H1 (cell line): ENCODE data around the gene MMAB. TPM values are rescaled to one million over a fixed set of nuclear protein-coding genes. Genes with fewer than 3 reads are reported as not detected.

Source experiments
- CTCF ChIA-PET: fragments of 300-600 bp; sonication (Branson Sonifier 250); formaldehyde crosslinking; loops from one replicate; lab custom pipeline; 2021; ENCODE audit not compliant: partially characterized antibody; lab: Charles Lee
- POLR2A ChIA-PET: fragments of 300-600 bp; sonication (Branson Sonifier 250); formaldehyde crosslinking; loops from one replicate; lab custom pipeline; 2021; ENCODE audit warnings: inconsistent platforms; ENCODE audit not compliant: partially characterized antibody; lab: Charles Lee
- DNase-seq, 2 experiments: peaks; one replicate each; pipeline versions ENCODE4 v3.0.0 to v3.0.0-alpha.2; 2010 to 2022; ENCODE audit warnings: low spot score in 2 of 2, low read depth in 1 of 2, mixed read lengths in 1 of 2
- FAIRE-seq: peaks from 2 replicates; lab custom pipeline; 2011; peaks lifted over from hg19 to GRCh38; lab: Jason Lieb, UNC
- H2AFZ ChIP-seq: 2 replicates; pipeline ENCODE4 v1.8.1; 2012; ENCODE audit warnings: low read length, inconsistent platforms
- H2AK5ac ChIP-seq: 2 replicates; pipeline ENCODE4 v1.6.1; 2013; ENCODE audit warnings: low read depth, low read length
- H2BK120ac ChIP-seq: replicated peaks from 2 replicates; pipeline ENCODE3; 2013; ENCODE audit warnings: low read depth, low read length, inconsistent platforms
- H2BK12ac ChIP-seq: 2 replicates; pipeline ENCODE4 v1.6.1; 2013; ENCODE audit warnings: low read depth, low read length
- H2BK15ac ChIP-seq: 2 replicates; pipeline ENCODE4 v1.6.1; 2013; ENCODE audit warnings: low read length
- H2BK20ac ChIP-seq: 2 replicates; pipeline ENCODE4 v1.6.1; 2013; ENCODE audit warnings: low read length
- H2BK5ac ChIP-seq: 2 replicates; pipeline ENCODE4 v1.6.1; 2013; ENCODE audit warnings: low read depth, low read length
- H3K14ac ChIP-seq: 2 replicates; pipeline ENCODE4 v1.6.1; 2013; ENCODE audit warnings: inconsistent platforms; ENCODE audit not compliant: insufficient read length
- H3K18ac ChIP-seq: 2 replicates; pipeline ENCODE4 v1.6.1; 2013; ENCODE audit warnings: low read length; ENCODE audit errors: extremely low read depth
- H3K23ac ChIP-seq: 2 replicates; pipeline ENCODE4 v1.6.1; 2013; ENCODE audit warnings: inconsistent platforms; ENCODE audit not compliant: insufficient read length
- H3K23me2 ChIP-seq: 2 replicates; pipeline ENCODE4 v1.6.1; 2013; ENCODE audit warnings: low read depth, low read length
- H3K27ac ChIP-seq: 2 replicates; pipeline ENCODE4 v1.6.1; 2011; ENCODE audit warnings: low read depth, low read length, inconsistent platforms
- H3K27me3 ChIP-seq, 4 experiments: replicated peaks in 1 of 4; 1 replicate in 1 of 4; 2 replicates in 3 of 4; pipeline versions ENCODE4 v1.6.1 to v1.8.1; 2011 to 2013; ENCODE audit warnings: low read length in 3 of 4, mild to moderate bottlenecking in 3 of 4, inconsistent platforms in 2 of 4, mixed read lengths in 2 of 4, moderate library complexity in 1 of 4; ENCODE audit not compliant: control insufficient read depth in 3 of 4, insufficient read depth in 3 of 4; ENCODE audit errors: extremely low read depth in 1 of 4
- H3K36me3 ChIP-seq, 4 experiments: 2 replicates each; pipeline versions ENCODE4 v1.6.1 to v1.8.1; 2011 to 2013; ENCODE audit warnings: mild to moderate bottlenecking in 4 of 4, low read length in 3 of 4, moderate library complexity in 2 of 4, control low read depth in 1 of 4, inconsistent platforms in 1 of 4; ENCODE audit not compliant: insufficient read depth in 4 of 4, control insufficient read depth in 2 of 4
- H3K4ac ChIP-seq: replicated peaks from 2 replicates; pipeline ENCODE3; 2013; ENCODE audit warnings: low read length, low read depth, mixed read lengths, inconsistent platforms; ENCODE audit not compliant: insufficient read length
- H3K4me1 ChIP-seq, 4 experiments: replicated peaks in 1 of 4; 1 replicate in 1 of 4; 2 replicates in 3 of 4; pipeline versions ENCODE4 v1.6.1 to v1.8.1; 2011 to 2013; ENCODE audit warnings: low read length in 3 of 4, inconsistent platforms in 2 of 4, mixed read lengths in 1 of 4; ENCODE audit not compliant: insufficient read depth in 4 of 4, control insufficient read depth in 3 of 4
- H3K4me2 ChIP-seq, 2 experiments: 2 replicates each; pipeline versions ENCODE4 v1.6.1 to v1.8.1; 2011 to 2013; ENCODE audit warnings: low read depth in 2 of 2, low read length in 2 of 2, control low read depth in 1 of 2, inconsistent platforms in 1 of 2, mild to moderate bottlenecking in 1 of 2; ENCODE audit not compliant: insufficient read depth in 1 of 2
- H3K4me3 ChIP-seq, 4 experiments: fragments of 200-600, 300-600 bp in 1 of 4; sonication (generic), shearing (Covaris generic), sonication (Bioruptor Twin) in 1 of 4; 2 replicates each; pipeline versions ENCODE4 v1.5.1 to v1.8.1; 2011 to 2016; ENCODE audit warnings: low read length in 4 of 4, low read depth in 3 of 4, control low read depth in 2 of 4, inconsistent platforms in 2 of 4, mild to moderate bottlenecking in 2 of 4, mixed read lengths in 1 of 4, moderate library complexity in 1 of 4; ENCODE audit not compliant: insufficient read depth in 2 of 4; ENCODE audit errors: extremely low read depth in 1 of 4
- H3K56ac ChIP-seq: replicated peaks from 2 replicates; pipeline ENCODE3; 2013; ENCODE audit warnings: low read depth, mild to moderate bottlenecking, mixed read lengths, low read length, inconsistent platforms; ENCODE audit not compliant: insufficient read length
- H3K79me1 ChIP-seq: 2 replicates; pipeline ENCODE4 v1.6.1; 2013; ENCODE audit warnings: low read depth, low read length, control low read depth
- H3K79me2 ChIP-seq, 2 experiments: 2 replicates each; pipeline versions ENCODE4 v1.6.1 to v1.8.1; 2012 to 2013; ENCODE audit warnings: low read length in 2 of 2, mild to moderate bottlenecking in 2 of 2, inconsistent platforms in 1 of 2; ENCODE audit not compliant: insufficient read depth in 2 of 2, control insufficient read depth in 1 of 2
- H3K9ac ChIP-seq, 4 experiments: replicated peaks in 1 of 4; 1 replicate in 1 of 4; 2 replicates in 3 of 4; pipeline versions ENCODE4 v1.6.1 to v1.8.1; 2011 to 2013; ENCODE audit warnings: low read depth in 3 of 4, low read length in 3 of 4, control low read depth in 2 of 4, mild to moderate bottlenecking in 2 of 4, moderate library complexity in 2 of 4, inconsistent platforms in 1 of 4; ENCODE audit errors: extremely low read depth in 1 of 4
- H3K9me3 ChIP-seq, 2 experiments: 2 replicates each; pipeline versions ENCODE4 v1.6.1 to v1.8.1; 2012 to 2013; ENCODE audit warnings: mild to moderate bottlenecking in 2 of 2, moderate library complexity in 2 of 2, control low read depth in 1 of 2, inconsistent platforms in 1 of 2, low read depth in 1 of 2, low read length in 1 of 2, mixed read lengths in 1 of 2; ENCODE audit not compliant: insufficient read depth in 2 of 2
- H4K20me1 ChIP-seq, 2 experiments: replicated peaks in 1 of 2; 2 replicates each; pipeline versions ENCODE3 to v1.8.1; 2011 to 2013; ENCODE audit warnings: inconsistent platforms in 2 of 2, low read length in 2 of 2, mild to moderate bottlenecking in 1 of 2; ENCODE audit not compliant: insufficient read depth in 2 of 2, control insufficient read depth in 1 of 2
- H4K5ac ChIP-seq: 2 replicates; pipeline ENCODE4 v1.6.1; 2013; ENCODE audit warnings: low read length, low read depth, mixed read lengths, inconsistent platforms; ENCODE audit not compliant: insufficient read length
- H4K8ac ChIP-seq: 2 replicates; pipeline ENCODE4 v1.8.0; 2013; ENCODE audit warnings: mild to moderate bottlenecking, moderate library complexity, low read length, inconsistent platforms; ENCODE audit not compliant: insufficient read depth; ENCODE audit errors: extremely low read depth
- H4K91ac ChIP-seq: replicated peaks from 2 replicates; pipeline ENCODE3; 2013; ENCODE audit warnings: low read length, mixed read lengths, inconsistent platforms; ENCODE audit not compliant: insufficient read length
- CREB1 ChIP-seq: IDR thresholded peaks from 2 replicates; pipeline ENCODE4 v1.6.1; 2012; ENCODE audit warnings: inconsistent platforms
- WGBS, 2 experiments: shearing (Covaris generic) in 1 of 2; methylation state at CpG; one replicate each; pipeline versions ENCODE4 v1.1.6 to v1.1.7; 2013 to 2015; ENCODE audit warnings: low lambda C conversion rate in 2 of 2, mixed read lengths in 2 of 2, inconsistent platforms in 1 of 2, low coverage in 1 of 2, missing lambda C conversion rate in 1 of 2; ENCODE audit not compliant: insufficient replicate concordance in 2 of 2, insufficient coverage in 1 of 2, insufficient read length in 1 of 2; ENCODE audit errors: extremely low coverage in 1 of 2, missing lambda C conversion rate in 1 of 2; 5-methylcytosine and 5-hydroxymethylcytosine counted together
- polyA plus RNA-seq, 7 experiments: library from polyadenylated mRNA; depleted of rRNA in 3 of 7; stranded (reverse) in 5 of 7; unstranded in 2 of 7; fragments of >200 nt in 5 of 7; fragments of 200-250 nt in 2 of 7; gene quantifications; 1 replicate in 5 of 7; 2 replicates in 1 of 7; 4 replicates in 1 of 7; pipeline versions ENCODE4 v1.2.1 to v1.2.3, GENCODE V29; 2011 to 2013; ENCODE audit warnings: missing spikeins in 2 of 7, mixed read lengths in 2 of 7
- total RNA-seq: library from RNA; stranded (reverse); fragmentation: NEBNext Ultra II Directional; extraction: Animal tissue kit (Norgen Biotek cat#: 25700); gene quantifications from 2 replicates; pipeline ENCODE4 v1.2.1, GENCODE V29; 2021

The MMAB gene
- total and polyA plus RNA-seq, 2 of the 8 experiments (the other 6 are each of a cell fraction or from before 2014, with no cell fraction given), result 12.9 to 18.5 TPM

DNA sequence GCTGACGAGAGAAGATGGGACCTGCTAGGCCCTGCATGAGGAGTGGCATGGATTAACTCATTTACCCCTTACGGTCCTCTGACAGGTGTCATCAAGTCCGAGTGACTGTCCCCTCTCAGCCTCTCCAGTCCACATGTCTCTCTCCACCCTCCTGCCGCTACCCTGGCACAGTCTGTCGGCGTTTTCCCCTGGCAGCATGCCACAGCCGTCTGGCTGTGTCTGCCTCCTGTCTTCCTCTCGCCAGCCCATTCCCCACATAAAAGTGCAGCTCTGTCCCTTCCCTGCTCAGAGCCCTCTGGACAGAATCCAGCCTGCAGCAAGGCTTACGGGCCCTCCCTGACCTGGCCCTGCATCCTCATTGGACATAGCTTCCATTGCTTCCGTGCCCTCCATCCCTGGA is 50.2 kb downstream of the MMAB start:
- Histone ChIP-seq H2AK5ac (no peak overlapping the region), H2BK20ac (no peak overlapping the region), H3K4ac (no peak overlapping the region), H3K79me2 (no peaks in the 10 kb centered on the region), H3K27me3 (no peaks in the 10 kb centered on the region), H3K23me2 (no peaks in the 10 kb centered on the region), H3K79me1 (no peaks in the 10 kb centered on the region), H3K23ac (no peak overlapping the region), H4K20me1 (no peaks in the 10 kb centered on the region), H3K4me1 (peaks cover 0 to 7% (median 0%) of the 10 kb centered on the region in 4 experiments; a peak in 1 of 7 replicates), H2BK12ac (no peak overlapping the region), H3K4me2 (no peak overlapping the region), H3K36me3 (peaks cover 0 to 9% (median 1%) of the 10 kb centered on the region in 4 experiments; a peak in 5 of 8 replicates), H2BK120ac (no peak overlapping the region), H3K4me3 (no peak overlapping the region), H4K91ac (no peak overlapping the region), H4K5ac (no peak overlapping the region), H2AFZ (no peak overlapping the region), H2BK5ac (no peak overlapping the region), H3K18ac (no peak overlapping the region), H2BK15ac (no peak overlapping the region), H4K8ac (no peak overlapping the region; the same call in 1 of the 2 replicates), H3K27ac (no peak overlapping the region), H3K9me3 (no peaks in the 10 kb centered on the region), H3K9ac (no peak overlapping the region), H3K14ac (no peak overlapping the region), H3K56ac (no peak overlapping the region)
- POLR2A ChIA-PET, result interaction anchor here (0.8 to 1.0 kb wide), 2 partner anchors 22 to 30 kb away, joined by 3 read pairs; no protein-coding TSS in a partner anchor
- 96% methylated on average over 10 of the region's 10 CpGs; no CpG with 5 or more reads in 1 of the 2 experiments for WGBS, 2 experiments
- DNase-seq (no peak), FAIRE-seq (no peak)
- CTCF ChIA-PET, result interaction anchor here (0.6 to 3.1 kb wide), 10 partner anchors 14 to 252 kb away, joined by 3 to 18 read pairs (median 4); no protein-coding TSS in a partner anchor
- TF ChIP-seq CREB1, result no peak
